ENCODE results near the gene SEMA6C.

SEMA6C gene

GRCh38 chr1:151165281-151165737, 18.9 kb upstream of the SEMA6C start:
- no peak for TF ChIP-seq CTCF (IDR thresholded peaks at IDR 0.05; ENCODE audit: unreplicated experiment in 3 of 3)
- Mint-ChIP-seq H3K9me3 (no peaks in the 10 kb centered on the region), H3K36me3 (ENCODE audit: low read depth) (peaks cover 28% of the 10 kb centered on the region), H3K4me3 (peak overlapping the region; percentile 94 to 97 (median 95)), H3K27ac (peak overlapping the region; percentile 97 to 99 (median 98)), H3K27me3 (ENCODE audit: low read depth) (no peaks in the 10 kb centered on the region), H3K4me1 (peaks cover 18% of the 10 kb centered on the region)

GRCh38 chr1:151164732-151165280, 18.4 kb upstream of the SEMA6C start:
- no peak for TF ChIP-seq CTCF (IDR thresholded peaks at IDR 0.05; ENCODE audit: unreplicated experiment in 3 of 3)
- peak overlapping the region; percentile 97 to 99 (median 98) for H3K27ac Mint-ChIP-seq
- H3K27me3 Mint-ChIP-seq (ENCODE audit: low read depth): no peaks in the 10 kb centered on the region
- peaks cover 28% of the 10 kb centered on the region for H3K36me3 Mint-ChIP-seq (ENCODE audit: low read depth)
- H3K4me1 Mint-ChIP-seq: peaks cover 18% of the 10 kb centered on the region
- peak overlapping the region; percentile 94 to 97 (median 95) for H3K4me3 Mint-ChIP-seq
- H3K9me3 Mint-ChIP-seq: no peaks in the 10 kb centered on the region

GRCh38 chr1:151159373-151159772, 12.9 kb upstream of the SEMA6C start:
- Mint-ChIP-seq H3K4me3 (no peak overlapping the region), H3K36me3 (ENCODE audit: low read depth) (peaks cover 31% of the 10 kb centered on the region), H3K9me3 (no peaks in the 10 kb centered on the region), H3K4me1 (peaks cover 5% of the 10 kb centered on the region), H3K27me3 (ENCODE audit: low read depth) (no peaks in the 10 kb centered on the region), H3K27ac (peak overlapping the region in 1 of 3 experiments; percentile 37)
- TF ChIP-seq CTCF (IDR thresholded peaks at IDR 0.05; ENCODE audit: unreplicated experiment in 3 of 3): no peak

- TF ChIP-seq CTCF (IDR thresholded peaks at IDR 0.05; ENCODE audit: unreplicated experiment in 3 of 3): no peak
- Mint-ChIP-seq H3K36me3 (ENCODE audit: low read depth) (peaks cover 31% of the 10 kb centered on the region), H3K27ac (no peak overlapping the region), H3K4me3 (no peak overlapping the region), H3K27me3 (ENCODE audit: low read depth) (no peaks in the 10 kb centered on the region), H3K9me3 (no peaks in the 10 kb centered on the region), H3K4me1 (no peaks in the 10 kb centered on the region)
Observed at GRCh38 chr1:151158751-151159251, 12.4 kb upstream of the SEMA6C start.

GRCh38 chr1:151158326-151158725, 11.9 kb upstream of the SEMA6C start:
- H3K27ac Mint-ChIP-seq: no peak overlapping the region
- peaks cover 31% of the 10 kb centered on the region for H3K36me3 Mint-ChIP-seq (ENCODE audit: low read depth)
- TF ChIP-seq CTCF (IDR thresholded peaks at IDR 0.05; ENCODE audit: unreplicated experiment in 3 of 3): no peak
- H3K4me3 Mint-ChIP-seq: no peak overlapping the region
- no peaks in the 10 kb centered on the region for H3K4me1 Mint-ChIP-seq
- H3K9me3 Mint-ChIP-seq: no peaks in the 10 kb centered on the region
- no peaks in the 10 kb centered on the region for H3K27me3 Mint-ChIP-seq (ENCODE audit: low read depth)

- Mint-ChIP-seq H3K4me3 (no peak overlapping the region), H3K27me3 (ENCODE audit: low read depth) (no peaks in the 10 kb centered on the region), H3K4me1 (no peaks in the 10 kb centered on the region), H3K9me3 (no peaks in the 10 kb centered on the region), H3K36me3 (ENCODE audit: low read depth) (peaks cover 31% of the 10 kb centered on the region), H3K27ac (no peak overlapping the region)
- TF ChIP-seq CTCF (IDR thresholded peaks at IDR 0.05; ENCODE audit: unreplicated experiment in 3 of 3): no peak
Observed at GRCh38 chr1:151157067-151157531, 10.7 kb upstream of the SEMA6C start.

All from nephron (organoid).